Spinal cord (tissue), 10 donors: ENCODE measurements around the gene FAM181A. TPM values are rescaled to one million over a fixed set of nuclear protein-coding genes. Genes with fewer than 3 reads are reported as not detected.
A peak's percentile ranks its signal among the peaks of the same experiment; 100 is the strongest.

Experiments
- DNase-seq, 6 donors: peaks; one replicate each; pipeline versions ENCODE4 v3.0.0 to v3.0.0-alpha.2; 2013 to 2015; ENCODE audit warnings: low spot score in 6 of 6, low read depth in 4 of 6
- H3K27ac ChIP-seq: one replicate; pipeline ENCODE4 v1.5.1; 2013; ENCODE audit warnings: low read depth, low read length, control low read depth
- H3K27me3 ChIP-seq: one replicate; pipeline ENCODE4 v1.6.1; 2013; ENCODE audit warnings: low read length; ENCODE audit not compliant: control insufficient read depth, insufficient read depth
- H3K36me3 ChIP-seq: one replicate; pipeline ENCODE4 v1.6.1; 2013; ENCODE audit warnings: low read length; ENCODE audit not compliant: control insufficient read depth, insufficient read depth
- H3K4me1 ChIP-seq: one replicate; pipeline ENCODE4 v1.6.1; 2013; ENCODE audit warnings: low read length; ENCODE audit not compliant: control insufficient read depth, insufficient read depth
- H3K4me3 ChIP-seq: one replicate; pipeline ENCODE4 v1.5.1; 2013; ENCODE audit warnings: low read depth, low read length, control low read depth
- H3K9me3 ChIP-seq: one replicate; pipeline ENCODE4 v1.6.1; 2013; ENCODE audit warnings: low read length; ENCODE audit not compliant: control insufficient read depth, insufficient read depth
- whole genome bisulfite sequencing: methylation state at CpG from one replicate; pipeline ENCODE4 v1.1.5; 2013; ENCODE audit warnings: missing lambda C conversion rate; ENCODE audit not compliant: insufficient coverage; 5-methylcytosine and 5-hydroxymethylcytosine counted together
- polyA plus RNA-seq, 2 donors: library from polyadenylated mRNA; unstranded; fragments of 120-200 nt; gene quantifications; one replicate each; pipeline ENCODE4 v1.2.1, GENCODE V29; 2013; ENCODE audit not compliant: insufficient read length in 2 of 2
- small RNA-seq: library from RNA; depleted of rRNA; stranded (forward); fragments of <200 nt; gene quantifications from one replicate; pipeline ENCODE3, GENCODE V24; 2014; ENCODE audit warnings: low replicate concordance
- total RNA-seq, 2 donors: library from RNA; depleted of rRNA in 1 of 2; stranded (reverse); fragments of 120-200 nt in 1 of 2; fragments of >200 nt in 1 of 2; gene quantifications; one replicate each; pipeline versions ENCODE4 v1.2.3 to v1.2.4, GENCODE V29; 2013 to 2014
- donor health status: healthy.

The FAM181A gene
- total and polyA plus RNA-seq, 4 donors, result 3.3 to 16.0 (median 7.6) TPM

DNA sequence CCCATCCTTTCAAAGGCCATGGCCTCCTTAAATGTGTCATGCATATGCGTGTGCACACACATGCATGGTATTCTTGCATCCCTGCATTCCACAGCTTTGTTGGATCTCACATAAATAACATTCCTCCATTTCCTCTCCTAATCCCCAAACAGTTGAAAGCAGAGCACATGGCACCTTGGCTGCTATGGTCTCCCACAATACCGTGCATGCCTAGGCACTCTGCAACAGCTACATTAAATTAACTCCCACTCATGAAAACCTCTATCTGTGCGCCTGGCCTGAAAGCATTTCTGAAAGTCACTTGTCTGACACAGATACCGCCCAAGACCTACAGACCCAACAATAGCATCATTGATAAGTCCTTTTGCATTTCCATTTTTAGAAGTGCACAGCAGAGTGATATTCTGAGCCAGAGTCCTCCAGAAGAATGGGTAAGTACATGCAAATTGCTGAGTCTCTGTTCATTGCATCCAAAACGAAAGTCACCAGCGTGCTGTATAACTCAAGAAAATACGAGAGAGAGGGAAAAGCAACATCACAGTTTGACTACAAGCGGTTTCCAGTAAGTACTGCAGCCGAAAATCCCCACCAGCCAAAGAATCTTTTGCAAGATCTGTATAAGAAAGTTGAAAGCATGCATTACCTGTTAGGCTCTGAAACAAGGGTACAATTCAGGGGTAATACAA is 48.8 kb downstream of the FAM181A start:
- DNase-seq, result peak in 2 of 6 donors; percentile 10 to 41
- H3K4me1 ChIP-seq, result peaks cover 29% of the 10 kb centered on the region
- no peaks in the 10 kb centered on the region for H3K9me3 ChIP-seq
- 49% methylated on average over 7 of the region's 9 CpGs for WGBS
- H3K27ac ChIP-seq, result peak overlapping the region; percentile 15
- H3K4me3 ChIP-seq, result peak overlapping the region; percentile 12
- H3K36me3 ChIP-seq, result no peaks in the 10 kb centered on the region
- no peaks in the 10 kb centered on the region for H3K27me3 ChIP-seq

DNA sequence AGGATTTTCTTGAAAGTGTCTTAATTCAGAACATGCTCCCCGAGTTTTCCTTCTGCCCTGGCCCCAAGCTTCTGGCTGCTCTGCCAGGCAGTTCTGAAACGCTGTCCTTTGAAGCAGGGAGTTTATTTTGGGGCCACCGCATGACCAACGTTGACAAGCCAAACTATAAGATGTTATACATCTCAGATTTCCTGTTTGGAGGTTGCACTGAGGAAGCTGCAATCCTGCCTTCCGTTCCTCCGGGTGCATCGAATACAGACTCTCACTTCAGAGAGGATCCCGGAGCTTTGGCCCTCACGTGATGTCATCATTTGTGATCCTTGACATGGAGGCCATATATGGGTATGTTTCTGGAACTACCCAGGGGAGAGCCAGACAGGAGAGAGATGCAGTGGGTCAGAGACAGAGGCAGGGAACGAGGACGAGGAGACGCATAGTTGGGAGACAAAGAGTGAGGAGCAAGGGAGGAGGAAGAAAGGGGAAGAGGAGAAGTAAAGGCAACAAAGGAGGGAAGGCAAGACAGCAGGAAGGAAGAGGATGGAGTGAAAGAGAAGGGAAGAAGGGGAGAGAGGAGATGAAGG is 49.4 kb downstream of the FAM181A start, which contains the start of gene ASB2:
ASB2 (minus strand) TSS at position 94 of the 581 bp plus-strand sequence. CDS start 12,031 bp downstream, outside the sequence.
- Histone ChIP-seq H3K36me3 (no peaks in the 10 kb centered on the region), H3K4me1 (peaks cover 33% of the 10 kb centered on the region), H3K9me3 (no peaks in the 10 kb centered on the region), H3K4me3 (peak within 1 kb of the TSS; percentile 12), H3K27me3 (no peaks in the 10 kb centered on the region), H3K27ac (peak within 1 kb of the TSS; percentile 15)
- 54% methylated on average over 11 of the region's 12 CpGs for WGBS
- no peak for DNase-seq

DNA sequence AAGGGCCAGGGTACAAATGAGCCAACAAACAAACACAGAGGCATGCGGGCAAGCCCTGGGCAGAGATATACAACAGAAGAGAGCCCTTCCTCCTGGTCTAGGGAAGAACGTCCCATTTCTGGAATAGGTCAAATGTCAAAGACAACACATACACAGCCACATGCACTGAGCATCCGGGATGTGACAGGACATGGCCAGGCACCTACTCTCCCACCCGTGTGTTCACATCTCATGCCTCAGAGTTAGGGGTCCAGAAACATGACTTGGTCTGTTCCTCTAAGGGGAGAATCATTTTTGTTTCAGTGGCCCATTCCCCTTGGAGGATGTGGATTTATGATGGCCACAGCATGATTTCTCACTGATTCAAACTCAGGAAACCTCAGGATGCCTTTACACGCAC is 50.0 kb downstream of the FAM181A start:
- no peaks in the 10 kb centered on the region for H3K27me3 ChIP-seq
- H3K27ac ChIP-seq, result no peak overlapping the region
- no peaks in the 10 kb centered on the region for H3K36me3 ChIP-seq
- H3K4me3 ChIP-seq, result no peak overlapping the region
- WGBS, result 100% methylated on average over 3 of the region's 5 CpGs
- peaks cover 33% of the 10 kb centered on the region for H3K4me1 ChIP-seq
- no peaks in the 10 kb centered on the region for H3K9me3 ChIP-seq
- no peak for DNase-seq

GRCh38 chr14:93977790-93978581 is 50.8 kb downstream of the FAM181A start:
- DNase-seq, result no peak
- 96% methylated on average over 7 of the region's 11 CpGs for WGBS
- Histone ChIP-seq H3K4me3 (no peak overlapping the region), H3K4me1 (peaks cover 33% of the 10 kb centered on the region), H3K9me3 (no peaks in the 10 kb centered on the region), H3K36me3 (no peaks in the 10 kb centered on the region), H3K27ac (no peak overlapping the region), H3K27me3 (no peaks in the 10 kb centered on the region)

- no peak overlapping the region for H3K4me3 ChIP-seq
- no peaks in the 10 kb centered on the region for H3K36me3 ChIP-seq
- 74% methylated on average over 4 of the region's 4 CpGs for WGBS
- H3K9me3 ChIP-seq, result no peaks in the 10 kb centered on the region
- no peak overlapping the region for H3K27ac ChIP-seq
- H3K27me3 ChIP-seq, result no peaks in the 10 kb centered on the region
- no peak for DNase-seq
- H3K4me1 ChIP-seq, result peaks cover 33% of the 10 kb centered on the region
Measured at GRCh38 chr14:93978735-93979134, 51.6 kb downstream of the FAM181A start.

Small RNAs within 50 kb of the gene (small RNA-seq; reads per million reads assigned to genes)
- not detected for gene MIR4506

Other genes with a start within 250 kb of the FAM181A start
- 1 to 10 TPM; 4.5 to 5.7 TPM for gene PRIMA1, start 138.9 kb upstream of the FAM181A start, total RNA-seq
- gene PRIMA1, start 138.9 kb upstream of the FAM181A start, polyA plus RNA-seq, result 10 to 100 TPM; 18.4 to 27.8 TPM
- gene ASB2, start 49.2 kb downstream of the FAM181A start, total RNA-seq, result 1 to 10 TPM in 1 of 2 donors, under 1 TPM in 1; 0.50 to 4.0 TPM
- 1 to 10 TPM; 1.6 to 2.1 TPM for gene ASB2, start 49.2 kb downstream of the FAM181A start, polyA plus RNA-seq
- not detected for gene CCDC197, start 70.0 kb downstream of the FAM181A start, total RNA-seq
- not detected for gene CCDC197, start 70.0 kb downstream of the FAM181A start, polyA plus RNA-seq
- gene OTUB2, start 99.0 kb downstream of the FAM181A start, total RNA-seq, result 1 to 10 TPM; 3.6 to 4.1 TPM
- gene OTUB2, start 99.0 kb downstream of the FAM181A start, polyA plus RNA-seq, result 1 to 10 TPM; 4.6 to 5.8 TPM
- 100 to 1,000 TPM; 142 to 259 TPM for gene DDX24, start 153.9 kb downstream of the FAM181A start, total RNA-seq
- gene DDX24, start 153.9 kb downstream of the FAM181A start, polyA plus RNA-seq, result 100 to 1,000 TPM; 242 to 263 TPM
- gene IFI27L1, start 154.0 kb downstream of the FAM181A start, total RNA-seq, result 10 to 100 TPM; 14.0 to 74.2 TPM
- gene IFI27L1, start 154.0 kb downstream of the FAM181A start, polyA plus RNA-seq, result 10 to 100 TPM; 64.2 to 74.7 TPM
- gene IFI27, start 183.4 kb downstream of the FAM181A start, total RNA-seq, result 100 to 1,000 TPM in 1 of 2 donors, 10 to 100 TPM in 1; 35.9 to 133 TPM
- 10 to 100 TPM; 36.8 to 48.3 TPM for gene IFI27, start 183.4 kb downstream of the FAM181A start, polyA plus RNA-seq
- 100 to 1,000 TPM in 1 of 2 donors, 10 to 100 TPM in 1; 38.4 to 110 TPM for gene IFI27L2, start 202.3 kb downstream of the FAM181A start, total RNA-seq
- gene IFI27L2, start 202.3 kb downstream of the FAM181A start, polyA plus RNA-seq, result 100 to 1,000 TPM in 1 of 2 donors, 10 to 100 TPM in 1; 96.4 to 114 TPM
- gene PPP4R4, start 247.0 kb downstream of the FAM181A start, total RNA-seq, result 10 to 100 TPM in 1 of 2 donors, 1 to 10 TPM in 1; 8.8 to 13.9 TPM
- gene PPP4R4, start 247.0 kb downstream of the FAM181A start, polyA plus RNA-seq, result 10 to 100 TPM in 1 of 2 donors, 1 to 10 TPM in 1; 8.0 to 10.8 TPM